ENCODE data around the gene UGT1A9.
"Not testable (repeated sequence)": the region's sequence is repeated elsewhere in the genome, so short reads cannot be mapped to it uniquely, and the experiment has no call there.

Gene UGT1A9

GRCh38 chr2:233650981-233651380 is 20.7 kb upstream of the UGT1A9 start:
- no peak for TF ChIP-seq CTCF (conservative IDR thresholded peaks at IDR 0.05; ENCODE audit: low read depth)
- ChIA-PET POLR2A (ENCODE audit: low non-redundant PET) (no interaction called here), CTCF (interaction anchor here (1.0 kb wide), 1 partner anchor 289 kb away, joined by 4 read pairs; no protein-coding TSS in a partner anchor)
- peak overlapping the region; percentile 45 for H3K27ac ChIP-seq
- DNase-seq (ENCODE audit: low spot score): no peak

- no peak for DNase-seq (ENCODE audit: low spot score)
- TF ChIP-seq CTCF (conservative IDR thresholded peaks at IDR 0.05; ENCODE audit: low read depth): no peak
- ChIA-PET POLR2A (ENCODE audit: low non-redundant PET) (no interaction called here), CTCF (interaction anchor here (1.0 kb wide), 1 partner anchor 288 kb away, joined by 4 read pairs; no protein-coding TSS in a partner anchor)
- peak overlapping the region; percentile 45; the same call in 1 of the 2 replicates for H3K27ac ChIP-seq
These were observed 20.3 kb upstream of the UGT1A9 start for GRCh38 chr2:233651430-233651829.

GRCh38 chr2:233654501-233654900 is 17.2 kb upstream of the UGT1A9 start:
- DNase-seq (ENCODE audit: low spot score): no peak
- CTCF ChIA-PET: no interaction called here
- no peak overlapping the region for H3K27ac ChIP-seq
- TF ChIP-seq CTCF (conservative IDR thresholded peaks at IDR 0.05; ENCODE audit: low read depth): no peak
- POLR2A ChIA-PET (ENCODE audit: low non-redundant PET): no interaction called here

GRCh38 chr2:233655043-233655442 is 16.7 kb upstream of the UGT1A9 start:
- CTCF ChIA-PET: no interaction called here
- no peak for TF ChIP-seq CTCF (conservative IDR thresholded peaks at IDR 0.05; ENCODE audit: low read depth)
- DNase-seq (ENCODE audit: low spot score): no peak
- POLR2A ChIA-PET (ENCODE audit: low non-redundant PET): no interaction called here
- no peak overlapping the region for H3K27ac ChIP-seq

GRCh38 chr2:233655943-233656342 is 15.8 kb upstream of the UGT1A9 start:
- POLR2A ChIA-PET (ENCODE audit: low non-redundant PET); H3K27ac ChIP-seq; DNase-seq (ENCODE audit: low spot score); CTCF ChIA-PET: not testable (repeated sequence)

GRCh38 chr2:233656443-233656842 is 15.3 kb upstream of the UGT1A9 start:
- no peak for DNase-seq (ENCODE audit: low spot score)
- CTCF ChIA-PET: no interaction called here
- TF ChIP-seq CTCF (conservative IDR thresholded peaks at IDR 0.05; ENCODE audit: low read depth): no peak
- no peak overlapping the region for H3K27ac ChIP-seq
- POLR2A ChIA-PET (ENCODE audit: low non-redundant PET): no interaction called here

- no peak for DNase-seq (ENCODE audit: low spot score)
- ChIA-PET CTCF (no interaction called here), POLR2A (ENCODE audit: low non-redundant PET) (no interaction called here)
- TF ChIP-seq CTCF (conservative IDR thresholded peaks at IDR 0.05; ENCODE audit: low read depth): no peak
- no peak overlapping the region for H3K27ac ChIP-seq
These were observed 13.1 kb upstream of the UGT1A9 start for GRCh38 chr2:233658610-233659009.
